ENCODE results near the gene FADS3. TPM values are rescaled to one million over a fixed set of nuclear protein-coding genes. Genes with fewer than 3 reads are reported as not detected.

FADS3 gene
- total RNA-seq, 1 experiment from 2014 or later = 39.5 TPM

- no peaks in the 10 kb centered on the region for H3K27me3 ChIP-seq (ENCODE audit: low read length)
- no peaks in the 10 kb centered on the region for H3K79me2 ChIP-seq (ENCODE audit: low read length)
- no peak overlapping the region for H3K9ac ChIP-seq (ENCODE audit: low read length)
- H3K4me1 ChIP-seq (ENCODE audit: low read length) = peaks cover 3% of the 10 kb centered on the region
- H3K36me3 ChIP-seq (ENCODE audit: insufficient read depth, low read length) = no peaks in the 10 kb centered on the region
- H2AFZ ChIP-seq (ENCODE audit: low read length) = no peak overlapping the region
- H3K4me2 ChIP-seq (ENCODE audit: low read depth, low read length, poor library complexity, severe bottlenecking) = no peak overlapping the region
- H3K4me3 ChIP-seq (ENCODE audit: low read length) = no peak overlapping the region
- DNase-seq = peak; percentile 92
- H3K27ac ChIP-seq (ENCODE audit: low read length) = no peak overlapping the region
- H4K20me1 ChIP-seq (ENCODE audit: insufficient read depth, low read depth, low read length) = no peaks in the 10 kb centered on the region
- no peaks in the 10 kb centered on the region for H3K9me2 ChIP-seq (replicated peaks; ENCODE audit: insufficient read depth, low read length)
- no peaks in the 10 kb centered on the region for H3K9me3 ChIP-seq (ENCODE audit: low read length)
Observed at GRCh38 chr11:61897387-61898246, 6.3 kb upstream of the FADS3 start.

GRCh38 chr11:61896665-61897386, 5.5 kb upstream of the FADS3 start:
- Histone ChIP-seq H3K27ac (ENCODE audit: low read length) (no peak overlapping the region), H3K9me2 (replicated peaks; ENCODE audit: insufficient read depth, low read length) (no peaks in the 10 kb centered on the region), H3K9ac (ENCODE audit: low read length) (no peak overlapping the region), H3K4me3 (ENCODE audit: low read length) (no peak overlapping the region), H3K27me3 (ENCODE audit: low read length) (no peaks in the 10 kb centered on the region), H3K4me1 (ENCODE audit: low read length) (peaks cover 8% of the 10 kb centered on the region), H2AFZ (ENCODE audit: low read length) (no peak overlapping the region), H3K36me3 (ENCODE audit: insufficient read depth, low read length) (no peaks in the 10 kb centered on the region), H3K79me2 (ENCODE audit: low read length) (no peaks in the 10 kb centered on the region), H4K20me1 (ENCODE audit: insufficient read depth, low read depth, low read length) (no peaks in the 10 kb centered on the region), H3K4me2 (ENCODE audit: low read depth, low read length, poor library complexity, severe bottlenecking) (no peak overlapping the region), H3K9me3 (ENCODE audit: low read length) (no peaks in the 10 kb centered on the region)
- no peak for DNase-seq

GRCh38 chr11:61895718-61896059, 4.3 kb upstream of the FADS3 start:
- Histone ChIP-seq H3K9me3 (ENCODE audit: low read length) (no peaks in the 10 kb centered on the region), H3K4me3 (ENCODE audit: low read length) (no peak overlapping the region), H3K27me3 (ENCODE audit: low read length) (no peaks in the 10 kb centered on the region), H3K9ac (ENCODE audit: low read length) (no peak overlapping the region), H4K20me1 (ENCODE audit: insufficient read depth, low read depth, low read length) (no peaks in the 10 kb centered on the region), H3K36me3 (ENCODE audit: insufficient read depth, low read length) (no peaks in the 10 kb centered on the region), H3K27ac (ENCODE audit: low read length) (no peak overlapping the region), H2AFZ (ENCODE audit: low read length) (no peak overlapping the region), H3K4me1 (ENCODE audit: low read length) (peaks cover 17% of the 10 kb centered on the region), H3K4me2 (ENCODE audit: low read depth, low read length, poor library complexity, severe bottlenecking) (no peak overlapping the region), H3K79me2 (ENCODE audit: low read length) (no peaks in the 10 kb centered on the region), H3K9me2 (replicated peaks; ENCODE audit: insufficient read depth, low read length) (no peaks in the 10 kb centered on the region)
- no peak for DNase-seq

GRCh38 chr11:61895046-61895717, 3.8 kb upstream of the FADS3 start:
- DNase-seq = no peak
- Histone ChIP-seq H3K36me3 (ENCODE audit: insufficient read depth, low read length) (no peaks in the 10 kb centered on the region), H4K20me1 (ENCODE audit: insufficient read depth, low read depth, low read length) (no peaks in the 10 kb centered on the region), H3K79me2 (ENCODE audit: low read length) (no peaks in the 10 kb centered on the region), H3K27ac (ENCODE audit: low read length) (no peak overlapping the region), H2AFZ (ENCODE audit: low read length) (no peak overlapping the region), H3K9me2 (replicated peaks; ENCODE audit: insufficient read depth, low read length) (no peaks in the 10 kb centered on the region), H3K9ac (ENCODE audit: low read length) (no peak overlapping the region), H3K9me3 (ENCODE audit: low read length) (no peaks in the 10 kb centered on the region), H3K4me1 (ENCODE audit: low read length) (peaks cover 22% of the 10 kb centered on the region), H3K4me3 (ENCODE audit: low read length) (no peak overlapping the region), H3K4me2 (ENCODE audit: low read depth, low read length, poor library complexity, severe bottlenecking) (no peak overlapping the region), H3K27me3 (ENCODE audit: low read length) (no peaks in the 10 kb centered on the region)

GRCh38 chr11:61893981-61894380, 2.6 kb upstream of the FADS3 start:
- H3K27me3 ChIP-seq (ENCODE audit: low read length) = no peaks in the 10 kb centered on the region
- H3K4me2 ChIP-seq (ENCODE audit: low read depth, low read length, poor library complexity, severe bottlenecking) = no peak overlapping the region
- H4K20me1 ChIP-seq (ENCODE audit: insufficient read depth, low read depth, low read length) = no peaks in the 10 kb centered on the region
- H3K4me1 ChIP-seq (ENCODE audit: low read length) = peaks cover 25% of the 10 kb centered on the region
- H3K4me3 ChIP-seq (ENCODE audit: low read length) = no peak overlapping the region
- H3K27ac ChIP-seq (ENCODE audit: low read length) = no peak overlapping the region
- no peak for DNase-seq
- no peaks in the 10 kb centered on the region for H3K9me2 ChIP-seq (replicated peaks; ENCODE audit: insufficient read depth, low read length)
- no peak overlapping the region for H2AFZ ChIP-seq (ENCODE audit: low read length)
- no peaks in the 10 kb centered on the region for H3K79me2 ChIP-seq (ENCODE audit: low read length)
- H3K36me3 ChIP-seq (ENCODE audit: insufficient read depth, low read length) = no peaks in the 10 kb centered on the region
- H3K9ac ChIP-seq (ENCODE audit: low read length) = no peak overlapping the region
- no peaks in the 10 kb centered on the region for H3K9me3 ChIP-seq (ENCODE audit: low read length)

GRCh38 chr11:61892085-61892370, 683 bp upstream of the FADS3 start:
- Histone ChIP-seq H3K27me3 (ENCODE audit: low read length) (no peaks in the 10 kb centered on the region), H3K4me1 (ENCODE audit: low read length) (peaks cover 23% of the 10 kb centered on the region), H3K36me3 (ENCODE audit: insufficient read depth, low read length) (no peaks in the 10 kb centered on the region), H3K27ac (ENCODE audit: low read length) (no peak overlapping the region), H3K9ac (ENCODE audit: low read length) (peak overlapping the region; percentile 76), H3K4me3 (ENCODE audit: low read length) (peak overlapping the region; percentile 81), H3K79me2 (ENCODE audit: low read length) (no peaks in the 10 kb centered on the region), H3K9me2 (replicated peaks; ENCODE audit: insufficient read depth, low read length) (no peaks in the 10 kb centered on the region), H3K4me2 (ENCODE audit: low read depth, low read length, poor library complexity, severe bottlenecking) (peak overlapping the region; percentile 92), H4K20me1 (ENCODE audit: insufficient read depth, low read depth, low read length) (no peaks in the 10 kb centered on the region), H2AFZ (ENCODE audit: low read length) (peak overlapping the region; percentile 78), H3K9me3 (ENCODE audit: low read length) (no peaks in the 10 kb centered on the region)
- no peak for DNase-seq

GRCh38 chr11:61890529-61891330, 615 bp downstream of the FADS3 start:
- Histone ChIP-seq H4K20me1 (ENCODE audit: insufficient read depth, low read depth, low read length) (no peaks in the 10 kb centered on the region), H3K9me2 (replicated peaks; ENCODE audit: insufficient read depth, low read length) (no peaks in the 10 kb centered on the region), H3K27ac (ENCODE audit: low read length) (no peak overlapping the region), H3K4me2 (ENCODE audit: low read depth, low read length, poor library complexity, severe bottlenecking) (peak overlapping the region; percentile 92), H3K27me3 (ENCODE audit: low read length) (no peaks in the 10 kb centered on the region), H3K4me3 (ENCODE audit: low read length) (peak overlapping the region; percentile 81), H2AFZ (ENCODE audit: low read length) (peak overlapping the region; percentile 87; the same call in 1 of the 2 replicates), H3K9me3 (ENCODE audit: low read length) (no peaks in the 10 kb centered on the region; the same call in 1 of the 2 replicates), H3K4me1 (ENCODE audit: low read length) (peaks cover 23% of the 10 kb centered on the region), H3K79me2 (ENCODE audit: low read length) (no peaks in the 10 kb centered on the region), H3K9ac (ENCODE audit: low read length) (peak overlapping the region; percentile 76), H3K36me3 (ENCODE audit: insufficient read depth, low read length) (no peaks in the 10 kb centered on the region)
- no peak for DNase-seq

Measured in Karpas-422 (cell line).